ENCODE data around the gene FAM167B.
"Not testable (repeated sequence)": the region's sequence is repeated elsewhere in the genome, so short reads cannot be mapped to it uniquely, and the experiment has no call there.

FAM167B gene

GRCh38 chr1:32247983-32248889 lies 1.2 kb downstream of the FAM167B start:
- no peaks in the 10 kb centered on the region for H3K36me3 ChIP-seq (ENCODE audit: insufficient read depth, low read depth, low read length)
- H3K4me1 ChIP-seq (ENCODE audit: insufficient read depth, low read length): peaks cover 15% of the 10 kb centered on the region; the same call in 1 of the 2 replicates
- peak overlapping the region; percentile 10; the same call in 1 of the 2 replicates for H3K9ac ChIP-seq (ENCODE audit: low read depth, low read length)
- peak overlapping the region; percentile 45; the same call in 1 of the 2 replicates for H3K4me3 ChIP-seq (ENCODE audit: low read length)
- H3K9me3 ChIP-seq (ENCODE audit: insufficient read depth, low read depth, low read length): no peaks in the 10 kb centered on the region
- no peak overlapping the region for H3K27ac ChIP-seq (ENCODE audit: low read length)
- H3K27me3 ChIP-seq (ENCODE audit: insufficient read depth, low read length): no peaks in the 10 kb centered on the region

GRCh38 chr1:32249831-32250525 lies 3.0 kb downstream of the FAM167B start:
- Histone ChIP-seq H3K27me3 (ENCODE audit: insufficient read depth, low read length) (no peaks in the 10 kb centered on the region), H3K36me3 (ENCODE audit: insufficient read depth, low read depth, low read length) (no peaks in the 10 kb centered on the region), H3K4me1 (ENCODE audit: insufficient read depth, low read length) (peaks cover 15% of the 10 kb centered on the region; the same call in 1 of the 2 replicates), H3K27ac (ENCODE audit: low read length) (no peak overlapping the region), H3K4me3 (ENCODE audit: low read length) (no peak overlapping the region), H3K9me3 (ENCODE audit: insufficient read depth, low read depth, low read length) (no peaks in the 10 kb centered on the region), H3K9ac (ENCODE audit: low read depth, low read length) (peak overlapping the region; percentile 7; the same call in 1 of the 2 replicates)

GRCh38 chr1:32250893-32251716 lies 4.1 kb downstream of the FAM167B start, which contains the start of gene LCK:
Gene LCK (plus strand): TSS chr1:32251265. CDS start chr1:32274330, 23,065 bp downstream.
- no peaks in the 10 kb centered on the region for H3K9me3 ChIP-seq (ENCODE audit: insufficient read depth, low read depth, low read length)
- H3K9ac ChIP-seq (ENCODE audit: low read depth, low read length): peak within 1 kb of the TSS; percentile 7; the same call in 1 of the 2 replicates
- H3K36me3 ChIP-seq (ENCODE audit: insufficient read depth, low read depth, low read length): no peaks in the 10 kb centered on the region
- H3K4me3 ChIP-seq (ENCODE audit: low read length): no peak within 1 kb of the TSS
- H3K4me1 ChIP-seq (ENCODE audit: insufficient read depth, low read length): peaks cover 15% of the 10 kb centered on the region; the same call in 1 of the 2 replicates
- H3K27ac ChIP-seq (ENCODE audit: low read length): no peak within 1 kb of the TSS
- no peaks in the 10 kb centered on the region for H3K27me3 ChIP-seq (ENCODE audit: insufficient read depth, low read length)

- no peaks in the 10 kb centered on the region for H3K27me3 ChIP-seq (ENCODE audit: insufficient read depth, low read length)
- no peaks in the 10 kb centered on the region for H3K9me3 ChIP-seq (ENCODE audit: insufficient read depth, low read depth, low read length)
- H3K9ac ChIP-seq (ENCODE audit: low read depth, low read length): no peak overlapping the region
- H3K4me3 ChIP-seq (ENCODE audit: low read length): no peak overlapping the region
- H3K4me1 ChIP-seq (ENCODE audit: insufficient read depth, low read length): peaks cover 3% of the 10 kb centered on the region; the same call in 1 of the 2 replicates
- no peaks in the 10 kb centered on the region for H3K36me3 ChIP-seq (ENCODE audit: insufficient read depth, low read depth, low read length)
- H3K27ac ChIP-seq (ENCODE audit: low read length): no peak overlapping the region
Measured at GRCh38 chr1:32255072-32256071, 8.3 kb downstream of the FAM167B start.

GRCh38 chr1:32256473-32257226 lies 9.6 kb downstream of the FAM167B start:
- Histone ChIP-seq H3K27ac (ENCODE audit: low read length) (no peak overlapping the region), H3K9ac (ENCODE audit: low read depth, low read length) (no peak overlapping the region), H3K4me1 (ENCODE audit: insufficient read depth, low read length) (no peaks in the 10 kb centered on the region), H3K4me3 (ENCODE audit: low read length) (no peak overlapping the region), H3K9me3 (ENCODE audit: insufficient read depth, low read depth, low read length) (no peaks in the 10 kb centered on the region), H3K27me3 (ENCODE audit: insufficient read depth, low read length) (no peaks in the 10 kb centered on the region), H3K36me3 (ENCODE audit: insufficient read depth, low read depth, low read length) (no peaks in the 10 kb centered on the region)

- no peak overlapping the region for H3K27ac ChIP-seq (ENCODE audit: low read length)
Measured at GRCh38 chr1:32257227-32257508, 10.1 kb downstream of the FAM167B start.

GRCh38 chr1:32263236-32263593 lies 16.2 kb downstream of the FAM167B start:
- H3K27me3 ChIP-seq (ENCODE audit: insufficient read depth, low read length); H3K9ac ChIP-seq (ENCODE audit: low read depth, low read length); H3K36me3 ChIP-seq (ENCODE audit: insufficient read depth, low read depth, low read length); H3K27ac ChIP-seq (ENCODE audit: low read length); H3K9me3 ChIP-seq (ENCODE audit: insufficient read depth, low read depth, low read length); H3K4me3 ChIP-seq (ENCODE audit: low read length); H3K4me1 ChIP-seq (ENCODE audit: insufficient read depth, low read length): not testable (repeated sequence)

More at GRCh38 chr1:32257227-32257508, 10.1 kb downstream of the FAM167B start:
- Histone ChIP-seq H3K27me3 (ENCODE audit: insufficient read depth, low read length) (no peaks in the 10 kb centered on the region), H3K4me3 (ENCODE audit: low read length) (no peak overlapping the region), H3K9ac (ENCODE audit: low read depth, low read length) (no peak overlapping the region), H3K9me3 (ENCODE audit: insufficient read depth, low read depth, low read length) (no peaks in the 10 kb centered on the region), H3K4me1 (ENCODE audit: insufficient read depth, low read length) (no peaks in the 10 kb centered on the region), H3K36me3 (ENCODE audit: insufficient read depth, low read depth, low read length) (no peaks in the 10 kb centered on the region)

GRCh38 chr1:32263744-32264143 lies 16.7 kb downstream of the FAM167B start:
- no peaks in the 10 kb centered on the region for H3K4me1 ChIP-seq (ENCODE audit: insufficient read depth, low read length)
- no peaks in the 10 kb centered on the region for H3K27me3 ChIP-seq (ENCODE audit: insufficient read depth, low read length)
- H3K4me3 ChIP-seq (ENCODE audit: low read length): no peak overlapping the region
- H3K9ac ChIP-seq (ENCODE audit: low read depth, low read length): no peak overlapping the region
- H3K36me3 ChIP-seq (ENCODE audit: insufficient read depth, low read depth, low read length): no peaks in the 10 kb centered on the region
- no peaks in the 10 kb centered on the region for H3K9me3 ChIP-seq (ENCODE audit: insufficient read depth, low read depth, low read length)
- no peak overlapping the region for H3K27ac ChIP-seq (ENCODE audit: low read length)

GRCh38 chr1:32265846-32266245 lies 18.8 kb downstream of the FAM167B start:
- no peaks in the 10 kb centered on the region for H3K36me3 ChIP-seq (ENCODE audit: insufficient read depth, low read depth, low read length)
- H3K9ac ChIP-seq (ENCODE audit: low read depth, low read length): no peak overlapping the region
- H3K4me3 ChIP-seq (ENCODE audit: low read length): no peak overlapping the region
- no peak overlapping the region for H3K27ac ChIP-seq (ENCODE audit: low read length)
- no peaks in the 10 kb centered on the region for H3K4me1 ChIP-seq (ENCODE audit: insufficient read depth, low read length)
- no peaks in the 10 kb centered on the region for H3K27me3 ChIP-seq (ENCODE audit: insufficient read depth, low read length)
- H3K9me3 ChIP-seq (ENCODE audit: insufficient read depth, low read depth, low read length): no peaks in the 10 kb centered on the region

GRCh38 chr1:32266921-32267591 lies 20.0 kb downstream of the FAM167B start:
- Histone ChIP-seq H3K9ac (ENCODE audit: low read depth, low read length) (no peak overlapping the region), H3K27ac (ENCODE audit: low read length) (no peak overlapping the region)

More at GRCh38 chr1:32266921-32267591, 20.0 kb downstream of the FAM167B start:
- H3K9me3 ChIP-seq (ENCODE audit: insufficient read depth, low read depth, low read length): no peaks in the 10 kb centered on the region
- no peaks in the 10 kb centered on the region for H3K36me3 ChIP-seq (ENCODE audit: insufficient read depth, low read depth, low read length)
- H3K4me1 ChIP-seq (ENCODE audit: insufficient read depth, low read length): no peaks in the 10 kb centered on the region
- no peak overlapping the region for H3K4me3 ChIP-seq (ENCODE audit: low read length)
- H3K27me3 ChIP-seq (ENCODE audit: insufficient read depth, low read length): no peaks in the 10 kb centered on the region

Data from iPS-20b (cell line).